GM11168 (cell line): Measurements from ENCODE around the gene WDR27.

Source experiments
- in situ Hi-C: fragments of 300-500 bp; cut with MboI; formaldehyde crosslinking; loops from one replicate; pipeline ENCODE4 v1.12.0; 2022; ENCODE audit warnings: low sequenced_read_pairs; ENCODE audit not compliant: unreplicated experiment

Gene WDR27

GRCh38 chr6:169701954-169702839 lies at the start of gene WDR27, which contains the start of gene C6orf120:
Gene WDR27 (minus strand): TSS chr6:169702029. CDS start chr6:169689005, 13,024 bp downstream.
Gene C6orf120 (plus strand): TSS chr6:169702126. CDS start chr6:169702460, 334 bp downstream.
- in situ Hi-C loops, result no loop called here

- in situ Hi-C loops, result no loop called here
Measured at GRCh38 chr6:169746556-169746955, 44.7 kb upstream of the WDR27 start.

- in situ Hi-C loops, result no loop called here
Measured at GRCh38 chr6:169745405-169745804, 43.6 kb upstream of the WDR27 start.

- in situ Hi-C loops, result no loop called here
Measured at GRCh38 chr6:169741344-169741743, 39.5 kb upstream of the WDR27 start.

GRCh38 chr6:169738976-169739529 lies 37.2 kb upstream of the WDR27 start:
- in situ Hi-C loops, result no loop called here

- in situ Hi-C loops, result no loop called here
Measured at GRCh38 chr6:169738204-169738975, 36.6 kb upstream of the WDR27 start.

- in situ Hi-C loops, result no loop called here
Measured at GRCh38 chr6:169729961-169730360, 28.1 kb upstream of the WDR27 start.

- in situ Hi-C loops, result no loop called here
Measured at GRCh38 chr6:169726963-169727362, 25.1 kb upstream of the WDR27 start.

GRCh38 chr6:169726049-169726400 lies 24.2 kb upstream of the WDR27 start:
- in situ Hi-C loops, result no loop called here

- in situ Hi-C loops, result no loop called here
Measured at GRCh38 chr6:169725125-169726048, 23.6 kb upstream of the WDR27 start.

- in situ Hi-C loops, result no loop called here
Measured at GRCh38 chr6:169724494-169725124, 22.8 kb upstream of the WDR27 start, which contains the start of gene PHF10. Gene PHF10 (minus strand): TSS chr6:169724500. CDS start chr6:169723931, 569 bp downstream.

GRCh38 chr6:169723991-169724493 lies 22.2 kb upstream of the WDR27 start:
- in situ Hi-C loops, result no loop called here

- in situ Hi-C loops, result no loop called here
Measured at GRCh38 chr6:169723200-169723909, 21.5 kb upstream of the WDR27 start.

- in situ Hi-C loops, result no loop called here
Measured at GRCh38 chr6:169722362-169723199, 20.8 kb upstream of the WDR27 start.

GRCh38 chr6:169720207-169720855 lies 18.5 kb upstream of the WDR27 start:
- in situ Hi-C loops, result no loop called here

GRCh38 chr6:169719117-169719516 lies 17.3 kb upstream of the WDR27 start:
- in situ Hi-C loops, result loop anchor here (10.0 kb wide), 1 partner anchor 164 kb away; no protein-coding TSS in a partner anchor

GRCh38 chr6:169714595-169714994 lies 12.8 kb upstream of the WDR27 start:
- in situ Hi-C loops, result loop anchor here (10.0 kb wide), 1 partner anchor 160 kb away; no protein-coding TSS in a partner anchor
